DND-41 (cell line): ENCODE measurements around the gene KRT86.
A peak's percentile ranks its signal among the peaks of the same experiment; 100 is the strongest.

Experiments
- ATAC-seq: fragments of 200-7000 bp; cut with Tn5 transposase; 3 replicates; pipeline ENCODE4 v1.9.1; 2021; ENCODE audit warnings: low read depth; ENCODE audit not compliant: insufficient read depth
- DNase-seq: peaks from one replicate; pipeline ENCODE4 v3.0.0-alpha.2; 2020
- H2AFZ ChIP-seq: 2 replicates; pipeline ENCODE4 v1.6.0; 2012; ENCODE audit warnings: low read depth, low read length
- H3K27ac ChIP-seq: 2 replicates; pipeline ENCODE4 v1.5.1; 2012; ENCODE audit warnings: low read length, inconsistent platforms
- H3K27me3 ChIP-seq: fragments of 200-600 bp; sonication (generic); 2 replicates; pipeline ENCODE4 v1.6.0; 2012; ENCODE audit warnings: low read length, mild to moderate bottlenecking, inconsistent platforms; ENCODE audit not compliant: insufficient read depth, poor library complexity
- H3K36me3 ChIP-seq: 2 replicates; pipeline ENCODE4 v1.5.1; 2012; ENCODE audit warnings: low read length, inconsistent platforms; ENCODE audit not compliant: insufficient read depth
- H3K4me1 ChIP-seq: 2 replicates; pipeline ENCODE4 v1.5.1; 2012; ENCODE audit warnings: mild to moderate bottlenecking, low read length; ENCODE audit not compliant: insufficient read depth
- H3K4me2 ChIP-seq: 2 replicates; pipeline ENCODE4 v1.6.0; 2012; ENCODE audit warnings: mild to moderate bottlenecking, moderate library complexity, low read length, inconsistent platforms; ENCODE audit not compliant: insufficient read depth
- H3K4me3 ChIP-seq, 2 experiments: fragments of 200-600 bp in 1 of 2; shearing (Covaris generic) in 1 of 2; 2 replicates each; pipeline ENCODE4 v1.5.1; 2012 to 2016; ENCODE audit warnings: inconsistent platforms in 2 of 2, low read length in 2 of 2, mild to moderate bottlenecking in 2 of 2, low read depth in 1 of 2, moderate library complexity in 1 of 2
- H3K79me2 ChIP-seq: 2 replicates; pipeline ENCODE4 v1.6.0; 2012; ENCODE audit warnings: low read length, inconsistent platforms; ENCODE audit not compliant: insufficient read depth
- H3K9ac ChIP-seq: 2 replicates; pipeline ENCODE4 v1.6.0; 2012; ENCODE audit warnings: low read depth, mild to moderate bottlenecking, inconsistent platforms, low read length, moderate library complexity
- H3K9me3 ChIP-seq: 2 replicates; pipeline ENCODE4 v1.5.1; 2012; ENCODE audit warnings: low read length, moderate library complexity, mild to moderate bottlenecking, inconsistent platforms; ENCODE audit not compliant: insufficient read depth, severe bottlenecking
- H4K20me1 ChIP-seq: 2 replicates; pipeline ENCODE4 v1.6.0; 2012; ENCODE audit warnings: low read length; ENCODE audit not compliant: insufficient read depth
- EZH2 ChIP-seq: IDR thresholded peaks from 3 replicates; pipeline ENCODE4 v1.6.1; 2012; ENCODE audit warnings: borderline replicate concordance, low read depth, mild to moderate bottlenecking, moderate library complexity, low read length, inconsistent platforms; ENCODE audit not compliant: severe bottlenecking
- TF ChIP-seq, protein P1 (sequence below): IDR thresholded peaks from 2 replicates; pipeline ENCODE4 v1.5.1; 2012; ENCODE audit warnings: borderline replicate concordance, low read length, moderate library complexity, mild to moderate bottlenecking; ENCODE audit not compliant: poor library complexity, severe bottlenecking; ENCODE audit errors: extremely low read depth

The KRT86 gene

DNA sequence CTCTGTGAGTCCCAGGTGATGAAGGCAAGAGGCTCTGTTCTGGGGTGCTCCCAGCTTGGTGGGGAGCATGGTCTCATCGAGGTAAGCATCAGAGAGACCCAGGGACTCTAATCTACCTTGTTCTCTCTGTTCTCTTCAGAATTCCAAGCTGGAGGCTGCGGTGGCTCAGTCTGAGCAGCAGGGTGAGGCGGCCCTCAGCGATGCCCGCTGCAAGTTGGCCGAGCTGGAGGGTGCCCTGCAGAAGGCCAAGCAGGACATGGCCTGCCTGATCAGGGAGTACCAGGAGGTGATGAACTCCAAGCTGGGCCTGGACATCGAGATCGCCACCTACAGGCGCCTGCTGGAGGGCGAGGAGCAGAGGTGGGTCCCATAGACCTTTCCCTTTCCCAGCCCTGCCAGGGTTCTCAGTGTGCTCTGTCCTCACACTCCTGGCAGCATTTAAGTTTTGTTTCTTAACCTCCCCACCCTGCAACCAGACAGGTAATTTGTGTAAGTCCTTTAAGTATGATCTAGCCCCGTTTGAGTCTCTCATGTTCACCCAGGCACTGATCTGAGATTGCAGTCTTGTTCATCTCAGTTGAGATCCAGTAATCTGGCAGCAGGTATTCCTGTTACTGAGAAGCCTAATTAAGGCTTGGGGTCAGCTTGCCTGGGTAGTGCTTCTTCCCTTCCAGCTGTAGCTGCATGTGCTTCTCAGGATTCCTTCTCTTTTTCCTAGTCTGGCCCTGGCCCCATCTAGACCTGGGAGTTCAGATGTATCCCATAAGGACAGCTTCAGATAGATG, 31.7 kb downstream of the KRT86 start:
- no peak overlapping the region for H3K4me2 ChIP-seq
- ATAC-seq (no peak), DNase-seq (no peak)
- H3K4me3 ChIP-seq, result no peak overlapping the region
- H3K27ac ChIP-seq, result no peak overlapping the region
- no peaks in the 10 kb centered on the region for H3K4me1 ChIP-seq
- H3K36me3 ChIP-seq, result no peaks in the 10 kb centered on the region
- peaks cover 10% of the 10 kb centered on the region for H3K27me3 ChIP-seq
- no peaks in the 10 kb centered on the region for H3K79me2 ChIP-seq
- H3K9me3 ChIP-seq, result no peaks in the 10 kb centered on the region
- H4K20me1 ChIP-seq, result no peaks in the 10 kb centered on the region
- TF ChIP-seq EZH2, result no peak
- TF ChIP-seq, protein P1, sequence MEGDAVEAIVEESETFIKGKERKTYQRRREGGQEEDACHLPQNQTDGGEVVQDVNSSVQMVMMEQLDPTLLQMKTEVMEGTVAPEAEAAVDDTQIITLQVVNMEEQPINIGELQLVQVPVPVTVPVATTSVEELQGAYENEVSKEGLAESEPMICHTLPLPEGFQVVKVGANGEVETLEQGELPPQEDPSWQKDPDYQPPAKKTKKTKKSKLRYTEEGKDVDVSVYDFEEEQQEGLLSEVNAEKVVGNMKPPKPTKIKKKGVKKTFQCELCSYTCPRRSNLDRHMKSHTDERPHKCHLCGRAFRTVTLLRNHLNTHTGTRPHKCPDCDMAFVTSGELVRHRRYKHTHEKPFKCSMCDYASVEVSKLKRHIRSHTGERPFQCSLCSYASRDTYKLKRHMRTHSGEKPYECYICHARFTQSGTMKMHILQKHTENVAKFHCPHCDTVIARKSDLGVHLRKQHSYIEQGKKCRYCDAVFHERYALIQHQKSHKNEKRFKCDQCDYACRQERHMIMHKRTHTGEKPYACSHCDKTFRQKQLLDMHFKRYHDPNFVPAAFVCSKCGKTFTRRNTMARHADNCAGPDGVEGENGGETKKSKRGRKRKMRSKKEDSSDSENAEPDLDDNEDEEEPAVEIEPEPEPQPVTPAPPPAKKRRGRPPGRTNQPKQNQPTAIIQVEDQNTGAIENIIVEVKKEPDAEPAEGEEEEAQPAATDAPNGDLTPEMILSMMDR, result peak; percentile 25
- H2AFZ ChIP-seq, result no peak overlapping the region
- no peak overlapping the region for H3K9ac ChIP-seq

DNA sequence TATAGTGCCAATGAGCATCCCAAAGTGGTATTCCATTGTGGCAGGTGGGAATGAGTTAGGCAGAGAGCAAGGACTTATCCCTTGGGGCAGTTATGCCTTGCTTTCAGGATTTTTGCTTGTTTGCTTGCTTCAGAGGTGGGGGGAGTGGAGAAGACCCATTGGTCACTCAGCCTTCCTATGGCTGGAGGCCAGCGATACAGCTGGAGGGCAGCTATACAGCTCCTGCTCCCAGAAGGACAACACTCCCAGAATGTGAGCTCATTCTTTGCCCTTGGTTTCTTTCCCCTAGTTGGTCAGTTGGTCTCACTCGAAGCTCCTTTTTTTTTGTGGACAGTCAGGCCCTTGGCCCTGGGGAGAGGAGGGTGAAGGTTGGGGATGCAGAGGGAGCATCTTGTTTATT, 32.3 kb downstream of the KRT86 start:
- TF ChIP-seq EZH2, result no peak
- TF ChIP-seq, protein P1, result no peak
- ATAC-seq (no peak), DNase-seq (no peak)
- Histone ChIP-seq H3K27me3 (peaks cover 13% of the 10 kb centered on the region), H4K20me1 (no peaks in the 10 kb centered on the region), H3K79me2 (no peaks in the 10 kb centered on the region), H3K4me2 (no peak overlapping the region), H3K27ac (no peak overlapping the region), H3K9ac (no peak overlapping the region), H2AFZ (no peak overlapping the region), H3K9me3 (no peaks in the 10 kb centered on the region), H3K4me1 (no peaks in the 10 kb centered on the region), H3K4me3 (no peak overlapping the region), H3K36me3 (no peaks in the 10 kb centered on the region)

DNA sequence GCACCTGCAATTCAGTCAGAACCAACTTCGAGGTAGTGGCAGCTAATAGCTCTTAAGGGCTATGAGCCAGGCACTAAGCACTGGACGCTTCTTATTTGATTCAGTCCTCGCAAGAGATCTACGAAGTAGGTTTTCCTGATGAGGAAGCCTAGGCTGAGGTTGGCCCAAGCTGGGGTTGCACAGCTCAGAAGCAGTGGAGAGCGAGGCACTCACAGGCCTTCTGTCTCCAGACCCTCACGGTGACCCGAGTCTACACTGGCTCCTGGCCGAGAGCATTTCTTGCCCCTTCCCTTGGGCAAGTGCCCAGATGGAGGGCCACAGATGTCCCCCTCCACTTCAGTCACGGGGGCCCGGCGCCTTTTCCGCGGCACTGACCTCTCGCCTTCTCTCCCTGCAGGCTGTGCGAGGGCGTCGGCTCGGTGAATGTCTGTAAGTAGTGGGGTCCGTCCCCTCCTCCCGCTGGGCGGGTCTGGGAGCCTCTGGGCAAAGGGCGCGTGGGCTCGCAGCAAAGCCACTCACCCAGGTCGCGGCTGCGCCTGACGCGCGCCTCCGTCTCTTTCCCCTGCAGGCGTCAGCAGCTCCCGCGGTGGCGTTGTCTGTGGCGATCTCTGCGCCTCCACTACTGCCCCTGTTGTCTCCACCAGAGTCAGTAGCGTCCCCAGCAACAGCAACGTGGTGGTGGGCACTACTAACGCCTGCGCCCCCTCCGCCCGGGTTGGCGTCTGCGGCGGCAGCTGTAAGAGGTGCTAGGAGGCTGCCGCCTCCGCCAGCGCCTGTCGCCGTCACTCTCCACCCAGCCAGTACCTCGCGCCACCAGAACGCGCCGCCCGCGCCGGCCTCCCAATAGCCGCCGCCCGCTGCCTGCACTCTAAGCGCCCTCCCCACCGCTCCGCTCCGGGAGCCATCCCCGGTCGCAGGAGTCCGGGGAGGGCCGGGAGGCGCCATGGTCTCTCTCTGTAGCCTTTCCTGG, 33.7 kb downstream of the KRT86 start:
- no peaks in the 10 kb centered on the region for H3K36me3 ChIP-seq
- no peak overlapping the region for H3K27ac ChIP-seq
- H3K9me3 ChIP-seq, result no peaks in the 10 kb centered on the region
- H3K4me2 ChIP-seq, result no peak overlapping the region
- H3K4me1 ChIP-seq, result no peaks in the 10 kb centered on the region
- H3K79me2 ChIP-seq, result no peaks in the 10 kb centered on the region
- no peak for ATAC-seq
- no peak overlapping the region for H3K4me3 ChIP-seq
- DNase-seq, result no peak
- no peaks in the 10 kb centered on the region for H4K20me1 ChIP-seq
- H2AFZ ChIP-seq, result no peak overlapping the region
- no peak for TF ChIP-seq EZH2
- TF ChIP-seq, protein P1, result no peak
- peaks cover 16% of the 10 kb centered on the region for H3K27me3 ChIP-seq
- H3K9ac ChIP-seq, result no peak overlapping the region
